Smooth muscle cell (in vitro differentiated cells): ENCODE results near the gene SPTBN1. TPM values are rescaled to one million over a fixed set of nuclear protein-coding genes. Genes with fewer than 3 reads are reported as not detected.

Experiments
- DNase-seq: peaks from one replicate; lab custom pipeline; 2025; ENCODE audit not compliant: unreplicated experiment; lab: John Stamatoyannopoulos, UW
- H2AFZ ChIP-seq: fragments of 200-600 bp; sonication (generic); 2 replicates; pipeline ENCODE4 v1.6.0; 2016; ENCODE audit warnings: antibody characterized with exemption, low read depth, mild to moderate bottlenecking
- H3F3A ChIP-seq: fragments of 200-600 bp; sonication (generic); 2 replicates; pipeline ENCODE4 v1.6.0; 2017; ENCODE audit warnings: antibody characterized with exemption, low read depth
- H3K27ac ChIP-seq: fragments of 200-600 bp; sonication (generic); 2 replicates; pipeline ENCODE4 v1.5.1; 2016; ENCODE audit warnings: low read depth, mild to moderate bottlenecking
- H3K27me3 ChIP-seq: fragments of 200-600 bp; sonication (generic); 2 replicates; pipeline ENCODE4 v1.6.1; 2016; ENCODE audit warnings: low read depth, mild to moderate bottlenecking
- H3K36me3 ChIP-seq: fragments of 200-600 bp; sonication (generic); 2 replicates; pipeline ENCODE4 v1.5.1; 2016; ENCODE audit warnings: low read depth
- H3K4me1 ChIP-seq: fragments of 200-600 bp; sonication (generic); 2 replicates; pipeline ENCODE4 v1.5.1; 2016; ENCODE audit warnings: low read depth
- H3K4me2 ChIP-seq: fragments of 200-600 bp; sonication (generic); 2 replicates; pipeline ENCODE4 v1.6.0; 2016; ENCODE audit warnings: mild to moderate bottlenecking
- H3K4me3 ChIP-seq: fragments of 200-600 bp; sonication (generic); 2 replicates; pipeline ENCODE4 v1.5.1; 2016; ENCODE audit warnings: mild to moderate bottlenecking
- H3K79me2 ChIP-seq: fragments of 200-600 bp; sonication (generic); 2 replicates; pipeline ENCODE4 v1.6.0; 2016; ENCODE audit warnings: low read depth, mild to moderate bottlenecking
- H3K9ac ChIP-seq: fragments of 200-600 bp; sonication (generic); 2 replicates; pipeline ENCODE4 v1.6.0; 2016; ENCODE audit warnings: low read depth
- H3K9me3 ChIP-seq: fragments of 200-600 bp; sonication (generic); replicated peaks from 2 replicates; pipeline ENCODE4 v1.5.1; 2016; ENCODE audit warnings: low read depth
- H4K20me1 ChIP-seq: fragments of 200-600 bp; sonication (generic); 2 replicates; pipeline ENCODE4 v1.6.0; 2016; ENCODE audit warnings: low read depth
- CTCF ChIP-seq: fragments of 200-600 bp; sonication (generic); IDR thresholded peaks from 2 replicates; pipeline ENCODE4 v1.5.1; 2017; ENCODE audit warnings: borderline replicate concordance, mild to moderate bottlenecking, antibody characterized with exemption; ENCODE audit not compliant: insufficient read depth, poor library complexity, severe bottlenecking
- WGBS: methylation state at CpG from one replicate; pipeline ENCODE4 v1.1.7; 2016; ENCODE audit warnings: low lambda C conversion rate; 5-methylcytosine and 5-hydroxymethylcytosine counted together
- polyA plus RNA-seq: library from polyadenylated mRNA; unstranded; fragments of >200 nt; fragmentation: Nextera tagmentation; extraction: Ambion mirVana; gene quantifications from 2 replicates; pipeline ENCODE4 v1.2.1, GENCODE V29; 2016
- total RNA-seq: library from RNA; depleted of rRNA; stranded (reverse); fragments of >200 nt; gene quantifications from 2 replicates; pipeline ENCODE4 v1.2.3, GENCODE V29; 2014

Gene SPTBN1
- total and polyA plus RNA-seq, 2 experiments from 2014 or later: 78.7 to 186 TPM

- no peak for DNase-seq
- no peaks in the 10 kb centered on the region for H3F3A ChIP-seq
- whole genome bisulfite sequencing: 69% methylated on average over 2 of the region's 2 CpGs
- H3K27ac ChIP-seq: peak overlapping the region; percentile 10
- no peaks in the 10 kb centered on the region for H3K27me3 ChIP-seq
- H3K4me2 ChIP-seq: peak overlapping the region; percentile 26
- peaks cover 17% of the 10 kb centered on the region for H3K4me1 ChIP-seq
- H3K9me3 ChIP-seq: no peaks in the 10 kb centered on the region
- no peak overlapping the region for H2AFZ ChIP-seq
- no peak overlapping the region for H3K4me3 ChIP-seq
- TF ChIP-seq CTCF: no peak
- no peaks in the 10 kb centered on the region for H3K36me3 ChIP-seq
- H3K79me2 ChIP-seq: peaks cover 100% of the 10 kb centered on the region
- no peak overlapping the region for H3K9ac ChIP-seq
- H4K20me1 ChIP-seq: peaks cover 73% of the 10 kb centered on the region
These were observed 54.8 kb downstream of the SPTBN1 start for GRCh38 chr2:54510916-54511315.

- Histone ChIP-seq H3K4me3 (no peak overlapping the region), H3F3A (no peaks in the 10 kb centered on the region), H3K9ac (no peak overlapping the region), H3K4me1 (peaks cover 17% of the 10 kb centered on the region), H3K4me2 (no peak overlapping the region), H3K9me3 (no peaks in the 10 kb centered on the region), H4K20me1 (peaks cover 70% of the 10 kb centered on the region), H3K79me2 (peaks cover 100% of the 10 kb centered on the region), H2AFZ (no peak overlapping the region), H3K27ac (peak overlapping the region; percentile 35), H3K36me3 (no peaks in the 10 kb centered on the region), H3K27me3 (no peaks in the 10 kb centered on the region)
- WGBS: 92% methylated on average over 3 of the region's 3 CpGs
- no peak for TF ChIP-seq CTCF
- no peak for DNase-seq
These were observed 56.1 kb downstream of the SPTBN1 start for GRCh38 chr2:54512183-54512582.

- Histone ChIP-seq H3K79me2 (peaks cover 100% of the 10 kb centered on the region), H3K4me2 (no peak overlapping the region), H3K4me3 (no peak overlapping the region), H3K9ac (no peak overlapping the region), H3K27ac (peak overlapping the region; percentile 70), H2AFZ (no peak overlapping the region), H4K20me1 (peaks cover 65% of the 10 kb centered on the region), H3K27me3 (no peaks in the 10 kb centered on the region), H3F3A (no peaks in the 10 kb centered on the region), H3K9me3 (no peaks in the 10 kb centered on the region), H3K36me3 (no peaks in the 10 kb centered on the region), H3K4me1 (peaks cover 17% of the 10 kb centered on the region)
- no peak for DNase-seq
- 94% methylated on average over 4 of the region's 4 CpGs for WGBS
- TF ChIP-seq CTCF: no peak
These were observed 56.7 kb downstream of the SPTBN1 start for GRCh38 chr2:54512663-54513362.

GRCh38 chr2:54513363-54513715 is 57.2 kb downstream of the SPTBN1 start:
- H3K9me3 ChIP-seq: no peaks in the 10 kb centered on the region
- no peak for TF ChIP-seq CTCF
- DNase-seq: no peak
- H3K4me3 ChIP-seq: no peak overlapping the region
- no peaks in the 10 kb centered on the region for H3K36me3 ChIP-seq
- peaks cover 100% of the 10 kb centered on the region for H3K79me2 ChIP-seq
- H2AFZ ChIP-seq: no peak overlapping the region
- H3K9ac ChIP-seq: no peak overlapping the region
- no peaks in the 10 kb centered on the region for H3K27me3 ChIP-seq
- H3K4me2 ChIP-seq: no peak overlapping the region
- peaks cover 68% of the 10 kb centered on the region for H4K20me1 ChIP-seq
- peak overlapping the region; percentile 70 for H3K27ac ChIP-seq
- H3K4me1 ChIP-seq: peaks cover 17% of the 10 kb centered on the region
- no peaks in the 10 kb centered on the region for H3F3A ChIP-seq
